Neural cell (in vitro differentiated cells): ENCODE results near the gene PCYT1A.

Experiments used
- EP300 ChIP-seq: fragments of 450-650 bp; conservative IDR thresholded peaks from 2 replicates; pipeline ENCODE4 v1.6.1; 2014; ENCODE audit warnings: antibody characterized with exemption, mild to moderate bottlenecking, moderate library complexity; ENCODE audit not compliant: poor library complexity, severe bottlenecking
- TF ChIP-seq, protein P1 (sequence below): fragments of 450-650 bp; IDR thresholded peaks from 2 replicates; pipeline ENCODE4 v1.5.1; 2014; ENCODE audit warnings: antibody characterized with exemption, mild to moderate bottlenecking, moderate library complexity; ENCODE audit not compliant: poor library complexity, severe bottlenecking

DNA sequence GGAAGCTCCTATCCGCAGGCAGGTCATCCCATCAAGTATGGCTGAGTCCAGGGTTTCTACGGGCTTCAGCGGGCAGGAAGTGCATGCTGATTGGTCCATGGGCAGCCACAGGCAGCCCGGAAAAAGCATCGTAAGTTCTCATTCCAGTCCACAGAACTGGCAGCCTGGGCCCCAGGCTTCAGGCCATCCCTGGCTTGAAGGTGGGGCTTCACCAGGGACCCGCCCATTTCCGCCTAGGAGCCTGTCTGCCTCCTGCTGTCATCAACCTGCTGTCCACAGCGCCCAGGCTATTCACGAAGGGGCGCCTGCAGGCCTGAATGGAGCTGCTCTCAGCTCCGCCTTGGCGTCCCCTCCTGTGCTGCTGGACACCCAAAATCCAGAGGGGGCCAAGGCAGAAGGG, 13.9 kb downstream of the PCYT1A start:
- TF ChIP-seq, protein P1, sequence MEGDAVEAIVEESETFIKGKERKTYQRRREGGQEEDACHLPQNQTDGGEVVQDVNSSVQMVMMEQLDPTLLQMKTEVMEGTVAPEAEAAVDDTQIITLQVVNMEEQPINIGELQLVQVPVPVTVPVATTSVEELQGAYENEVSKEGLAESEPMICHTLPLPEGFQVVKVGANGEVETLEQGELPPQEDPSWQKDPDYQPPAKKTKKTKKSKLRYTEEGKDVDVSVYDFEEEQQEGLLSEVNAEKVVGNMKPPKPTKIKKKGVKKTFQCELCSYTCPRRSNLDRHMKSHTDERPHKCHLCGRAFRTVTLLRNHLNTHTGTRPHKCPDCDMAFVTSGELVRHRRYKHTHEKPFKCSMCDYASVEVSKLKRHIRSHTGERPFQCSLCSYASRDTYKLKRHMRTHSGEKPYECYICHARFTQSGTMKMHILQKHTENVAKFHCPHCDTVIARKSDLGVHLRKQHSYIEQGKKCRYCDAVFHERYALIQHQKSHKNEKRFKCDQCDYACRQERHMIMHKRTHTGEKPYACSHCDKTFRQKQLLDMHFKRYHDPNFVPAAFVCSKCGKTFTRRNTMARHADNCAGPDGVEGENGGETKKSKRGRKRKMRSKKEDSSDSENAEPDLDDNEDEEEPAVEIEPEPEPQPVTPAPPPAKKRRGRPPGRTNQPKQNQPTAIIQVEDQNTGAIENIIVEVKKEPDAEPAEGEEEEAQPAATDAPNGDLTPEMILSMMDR, result no peak
- no peak for TF ChIP-seq EP300
